HG02840 (cell line): ENCODE measurements around the gene STRN3.

Experiments used
- ATAC-seq: cut with Tn5 transposase; IDR thresholded peaks from one replicate; pipeline ENCODE4 v1.9.1; 2021; ENCODE audit warnings: mild to moderate bottlenecking, moderate library complexity, moderate number of reproducible peaks; ENCODE audit not compliant: unreplicated experiment, low FRiP score

STRN3 gene

GRCh38 chr14:30882431-30882830, 143.7 kb downstream of the STRN3 start:
- no peak for ATAC-seq

GRCh38 chr14:30876692-30877091, 149.5 kb downstream of the STRN3 start:
- no peak for ATAC-seq

- ATAC-seq: no peak
Observed at GRCh38 chr14:30875788-30876053, 150.5 kb downstream of the STRN3 start.

GRCh38 chr14:30874999-30875787, 151.0 kb downstream of the STRN3 start:
- peak; percentile 30 for ATAC-seq

GRCh38 chr14:30874120-30874998, 151.8 kb downstream of the STRN3 start, which contains the start of gene COCH:
Gene COCH, plus strand, starts transcription at chr14:30874559. Its CDS starts 380 bp downstream, at chr14:30874939.
- peak; percentile 66 for ATAC-seq

GRCh38 chr14:30873308-30874119, 152.7 kb downstream of the STRN3 start:
- no peak for ATAC-seq

- ATAC-seq: no peak
Observed at GRCh38 chr14:30872602-30873001, 153.6 kb downstream of the STRN3 start.

GRCh38 chr14:30869551-30870155, 156.5 kb downstream of the STRN3 start:
- ATAC-seq: no peak

GRCh38 chr14:30868736-30869135, 157.4 kb downstream of the STRN3 start:
- ATAC-seq: no peak

GRCh38 chr14:30864934-30865333, 161.2 kb downstream of the STRN3 start:
- no peak for ATAC-seq

- ATAC-seq: no peak
Observed at GRCh38 chr14:30861200-30861599, 165.0 kb downstream of the STRN3 start.

GRCh38 chr14:30855345-30856037, 170.7 kb downstream of the STRN3 start:
- ATAC-seq: peak; percentile 48

- ATAC-seq: no peak
Observed at GRCh38 chr14:30854492-30854891, 171.7 kb downstream of the STRN3 start.

GRCh38 chr14:30853946-30854345, 172.2 kb downstream of the STRN3 start:
- ATAC-seq: no peak

- no peak for ATAC-seq
Observed at GRCh38 chr14:30849983-30850382, 176.2 kb downstream of the STRN3 start.

GRCh38 chr14:30849354-30849753, 176.8 kb downstream of the STRN3 start:
- peak; percentile 93 for ATAC-seq

- ATAC-seq: no peak
Observed at GRCh38 chr14:30848449-30849240, 177.5 kb downstream of the STRN3 start.
